Measurements from ENCODE around the gene ABCC1.
"Not testable (repeated sequence)": the region's sequence is repeated elsewhere in the genome, so short reads cannot be mapped to it uniquely, and the experiment has no call there.

Gene ABCC1

GRCh38 chr16:16164243-16164642, 214.8 kb downstream of the ABCC1 start:
- no peak for DNase-seq

- DNase-seq = no peak
These were observed 216.7 kb downstream of the ABCC1 start for GRCh38 chr16:16166085-16166484.

- no peak for DNase-seq
These were observed 217.5 kb downstream of the ABCC1 start for GRCh38 chr16:16166949-16167348.

GRCh38 chr16:16167927-16168326, 218.5 kb downstream of the ABCC1 start:
- no peak for DNase-seq

- DNase-seq = no peak
These were observed 219.0 kb downstream of the ABCC1 start for GRCh38 chr16:16168431-16168830.

GRCh38 chr16:16169615-16170014, 220.2 kb downstream of the ABCC1 start:
- no peak for DNase-seq

- DNase-seq = no peak
These were observed 222.0 kb downstream of the ABCC1 start for GRCh38 chr16:16171332-16171919.

- DNase-seq = no peak
These were observed 223.6 kb downstream of the ABCC1 start for GRCh38 chr16:16172991-16173390.

- DNase-seq = no peak
These were observed 225.9 kb downstream of the ABCC1 start for GRCh38 chr16:16175296-16175695.

- DNase-seq = no peak
These were observed 226.9 kb downstream of the ABCC1 start for GRCh38 chr16:16176328-16176727.

GRCh38 chr16:16178455-16179162, 229.2 kb downstream of the ABCC1 start:
- DNase-seq = no peak

GRCh38 chr16:16181748-16182147, 232.3 kb downstream of the ABCC1 start:
- not testable (repeated sequence) for DNase-seq

- no peak for DNase-seq
These were observed 233.5 kb downstream of the ABCC1 start for GRCh38 chr16:16182918-16183317.

GRCh38 chr16:16183562-16183961, 234.1 kb downstream of the ABCC1 start:
- DNase-seq = no peak

GRCh38 chr16:16184594-16184993, 235.2 kb downstream of the ABCC1 start:
- no peak for DNase-seq

- DNase-seq = no peak
These were observed 235.7 kb downstream of the ABCC1 start for GRCh38 chr16:16185095-16185494.

- no peak for DNase-seq
These were observed 237.4 kb downstream of the ABCC1 start for GRCh38 chr16:16186820-16187219.

GRCh38 chr16:16188827-16189226, 239.4 kb downstream of the ABCC1 start:
- DNase-seq = no peak

GRCh38 chr16:16189842-16190241, 240.4 kb downstream of the ABCC1 start:
- no peak for DNase-seq

- DNase-seq = no peak
These were observed 241.1 kb downstream of the ABCC1 start for GRCh38 chr16:16190546-16190945.

- DNase-seq = not testable (repeated sequence)
These were observed 241.6 kb downstream of the ABCC1 start for GRCh38 chr16:16190966-16191365.

GRCh38 chr16:16191493-16192167, 242.2 kb downstream of the ABCC1 start:
- DNase-seq = no peak

Measured in CD4-positive, alpha-beta T cell treated with Interleukin-4 for 4 hours (primary cell).